Middle frontal gyrus (tissue), 1 donor: ENCODE results near the gene WRNIP1.
A peak's percentile ranks its signal among the peaks of the same experiment; 100 is the strongest.
"Not testable (repeated sequence)": the region's sequence is repeated elsewhere in the genome, so short reads cannot be mapped to it uniquely, and the experiment has no call there.

Experiments
- DNase-seq: peaks from one replicate; pipeline ENCODE4 v3.0.0-alpha.2; 2015; ENCODE audit warnings: low spot score; ENCODE audit errors: extremely low spot score

Gene WRNIP1

GRCh38 chr6:2782825-2783187, 17.6 kb downstream of the WRNIP1 start:
- no peak for DNase-seq

DNA sequence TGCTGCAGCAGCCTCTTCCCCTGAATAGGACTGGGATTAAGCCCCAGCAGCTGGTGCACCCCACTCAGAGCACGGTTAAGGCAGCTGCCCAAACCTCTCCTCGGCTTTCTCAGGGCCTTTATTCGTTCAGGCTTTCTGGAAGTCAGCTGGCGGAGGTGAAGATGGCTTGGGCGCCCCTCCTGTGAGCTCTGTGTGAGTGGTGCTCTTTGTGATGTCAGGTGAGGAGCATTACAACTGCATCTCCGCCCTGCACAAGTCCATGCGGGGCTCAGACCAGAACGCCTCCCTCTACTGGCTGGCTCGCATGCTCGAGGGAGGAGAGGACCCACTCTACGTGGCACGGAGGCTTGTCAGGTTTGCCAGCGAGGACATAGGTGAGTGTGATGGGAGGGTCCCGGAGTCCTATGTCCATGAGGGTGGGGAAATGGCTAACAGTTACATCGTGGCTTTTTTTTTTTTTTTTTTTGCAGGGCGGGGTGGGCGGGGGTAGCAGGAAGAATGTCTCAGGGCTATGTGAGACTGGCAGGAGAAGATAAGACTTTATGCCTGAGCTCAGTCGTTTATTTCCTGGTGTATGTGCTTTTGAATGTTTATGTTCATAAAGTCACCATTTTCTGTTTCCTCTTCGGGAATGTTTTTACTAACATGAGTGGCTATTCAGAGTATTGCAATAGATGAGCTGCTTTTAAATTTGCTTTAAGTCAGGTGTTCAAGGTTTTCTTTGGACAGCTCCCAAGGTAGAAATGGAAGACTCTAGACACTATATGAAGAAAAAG, 18.2 kb downstream of the WRNIP1 start:
- DNase-seq, result no peak

GRCh38 chr6:2784061-2784460, 18.9 kb downstream of the WRNIP1 start:
- no peak for DNase-seq

- no peak for DNase-seq
Measured at GRCh38 chr6:2784930-2785329, 19.7 kb downstream of the WRNIP1 start.

GRCh38 chr6:2786269-2786668, 21.1 kb downstream of the WRNIP1 start:
- no peak for DNase-seq

DNA sequence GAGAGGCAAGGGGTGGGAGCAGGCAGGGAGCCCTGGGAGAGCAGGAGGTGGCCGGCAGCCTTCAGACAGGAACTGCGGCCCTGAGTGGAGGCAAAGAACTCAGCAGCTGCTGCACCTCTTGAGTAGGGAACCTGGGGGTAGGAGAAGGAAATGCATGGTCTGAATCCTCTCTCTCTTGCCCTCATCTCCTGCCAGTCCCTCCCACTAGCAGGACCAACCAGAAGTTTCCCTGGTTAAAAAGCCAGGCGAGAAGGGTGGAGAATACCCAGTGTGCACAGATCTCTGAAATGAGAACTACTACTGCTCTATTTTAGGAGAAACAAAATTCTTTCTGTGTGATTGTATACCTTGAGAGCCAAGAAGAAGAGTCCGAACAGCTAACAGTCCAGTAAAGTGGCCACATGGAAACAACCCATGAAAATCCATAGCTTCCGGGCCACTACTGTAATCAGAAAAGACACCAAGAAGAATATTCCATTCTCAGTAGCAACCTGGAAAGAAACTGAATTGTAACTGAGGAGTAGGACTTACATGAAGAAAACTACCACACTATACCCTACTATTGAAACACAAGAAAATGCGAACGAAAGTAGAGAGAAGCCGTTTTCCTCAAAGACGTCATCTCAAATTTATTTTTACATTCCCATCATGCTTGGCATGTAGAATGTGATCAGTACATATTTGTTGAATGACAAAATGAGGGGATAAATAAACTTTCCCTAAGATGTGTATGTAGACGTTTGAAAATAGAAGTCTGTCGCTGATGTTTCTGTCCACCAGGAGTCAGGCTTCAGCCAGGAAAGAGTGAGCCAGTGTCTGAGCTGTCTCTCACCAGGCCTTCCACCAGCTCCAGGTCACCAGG, 25.6 kb downstream of the WRNIP1 start:
- no peak for DNase-seq

DNA sequence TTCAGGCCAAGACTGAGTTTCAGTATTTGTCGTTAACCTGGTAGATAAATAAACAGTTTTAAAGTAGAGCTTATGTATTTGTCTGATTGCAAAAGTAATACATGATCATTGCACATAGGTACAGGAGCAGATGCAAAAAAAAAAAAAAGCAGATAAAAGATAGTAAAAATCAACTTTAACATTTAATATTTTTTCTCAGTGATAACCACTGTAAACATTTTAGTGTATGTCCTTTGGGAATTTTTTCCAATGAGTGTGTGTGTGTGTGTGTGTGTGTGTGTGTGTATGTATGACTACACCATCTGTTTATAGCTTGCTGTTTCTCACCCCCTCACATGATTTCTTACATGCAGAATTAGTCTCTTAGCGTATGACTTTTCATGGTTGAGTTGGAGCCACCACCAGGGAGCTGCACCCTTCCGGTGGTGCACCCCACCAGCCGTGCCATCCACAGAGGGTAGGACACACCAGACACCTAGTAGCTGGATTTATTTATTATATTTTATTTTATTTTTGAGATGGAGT, 26.3 kb downstream of the WRNIP1 start:
- no peak for DNase-seq

DNA sequence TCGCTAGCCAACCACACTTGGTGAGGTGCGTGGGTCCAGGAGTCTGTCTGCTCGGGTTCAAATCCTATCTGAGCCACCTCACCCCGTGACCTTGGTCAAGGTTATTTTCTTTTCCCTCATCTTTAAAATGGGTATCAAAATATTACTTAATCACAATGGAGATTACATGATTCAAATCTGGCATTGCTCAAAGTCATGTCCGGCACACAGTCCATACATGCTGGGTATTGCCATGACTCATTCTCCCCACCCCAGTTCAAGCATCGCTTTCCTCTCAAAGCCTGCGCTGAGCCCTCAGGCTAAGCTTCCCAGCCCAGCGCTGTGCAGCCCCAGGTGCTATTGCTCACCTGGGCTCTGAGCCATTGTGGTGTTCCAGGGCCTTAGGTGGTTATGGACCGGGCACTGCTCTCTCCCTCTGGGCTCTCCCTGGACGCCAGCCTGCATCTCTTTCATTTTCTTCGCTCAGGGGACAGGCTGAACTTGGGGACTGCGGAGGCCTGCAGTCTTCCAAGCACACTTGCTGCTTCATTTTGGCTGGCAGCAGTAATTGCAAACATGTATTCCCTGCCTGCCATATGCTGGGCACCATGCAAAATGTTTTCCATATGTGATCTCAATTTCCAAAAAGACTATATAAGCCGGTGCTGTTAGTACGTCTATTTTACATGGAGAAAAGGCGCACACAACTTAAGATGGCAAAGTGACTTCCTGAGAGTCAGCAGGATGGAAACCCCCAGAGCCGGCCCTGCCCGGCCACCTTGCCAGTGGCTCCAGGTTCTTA, 27.3 kb downstream of the WRNIP1 start:
- no peak for DNase-seq

DNA sequence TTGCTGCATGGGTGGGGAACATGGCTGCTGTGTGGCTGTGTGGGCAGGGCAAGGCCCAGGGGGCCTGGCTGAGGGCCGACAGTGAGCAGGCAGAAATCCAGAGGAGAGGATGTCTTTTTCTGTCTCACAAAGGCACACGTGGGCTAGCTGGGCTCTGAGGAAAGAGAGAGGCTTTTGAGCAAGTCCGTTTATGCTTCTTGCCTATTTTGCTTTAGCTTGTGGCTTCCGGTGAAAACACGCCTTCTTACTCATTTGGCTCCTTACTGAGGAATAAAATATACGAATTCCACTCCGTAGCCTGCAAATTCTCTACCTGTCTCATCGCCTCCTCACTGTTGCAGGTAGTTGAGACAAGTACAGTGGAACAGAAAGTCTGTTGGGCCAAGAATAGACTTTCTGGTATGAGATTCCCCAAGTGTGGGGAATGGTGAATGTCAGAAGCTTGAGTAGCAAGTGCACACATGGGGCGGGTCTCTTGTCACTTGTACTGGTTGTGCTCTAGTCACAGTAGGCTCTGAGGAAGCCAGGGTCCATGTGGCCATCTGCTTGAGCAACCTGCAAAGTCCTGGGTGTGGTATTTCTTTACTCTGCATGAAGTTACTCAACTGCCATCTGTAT, 28.4 kb downstream of the WRNIP1 start:
- peak; percentile 22 for DNase-seq

DNA sequence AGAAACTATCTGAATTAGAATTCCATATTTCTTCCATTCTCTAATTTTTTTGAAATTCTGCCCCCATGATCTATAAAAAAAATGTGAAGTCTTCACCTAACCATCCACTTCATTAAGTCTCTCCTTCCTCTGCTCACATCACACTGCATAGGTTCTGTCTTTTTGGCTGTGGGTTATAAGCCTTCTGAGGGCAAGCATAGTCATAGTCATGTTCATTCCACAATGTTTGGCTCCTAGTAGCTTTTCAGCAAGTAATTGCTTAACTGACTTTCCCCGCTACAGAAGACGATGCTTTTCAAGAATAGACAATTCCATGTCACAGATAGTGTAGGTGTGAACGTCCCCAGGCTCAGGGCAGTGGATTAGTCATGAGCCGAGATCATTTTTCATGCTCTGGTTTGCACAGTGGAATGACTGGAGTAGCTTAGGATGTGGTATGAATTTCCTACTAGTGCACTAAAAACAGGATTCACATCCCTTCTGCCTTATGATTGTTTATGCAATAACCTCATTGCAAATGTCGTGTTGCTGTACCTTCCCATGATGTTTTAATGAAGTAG, 29.1 kb downstream of the WRNIP1 start:
- DNase-seq, result no peak

- DNase-seq, result no peak
Measured at GRCh38 chr6:2795162-2795561, 30.0 kb downstream of the WRNIP1 start.

GRCh38 chr6:2795956-2796355, 30.8 kb downstream of the WRNIP1 start:
- DNase-seq, result no peak

- DNase-seq, result no peak
Measured at GRCh38 chr6:2796861-2797260, 31.7 kb downstream of the WRNIP1 start.

DNA sequence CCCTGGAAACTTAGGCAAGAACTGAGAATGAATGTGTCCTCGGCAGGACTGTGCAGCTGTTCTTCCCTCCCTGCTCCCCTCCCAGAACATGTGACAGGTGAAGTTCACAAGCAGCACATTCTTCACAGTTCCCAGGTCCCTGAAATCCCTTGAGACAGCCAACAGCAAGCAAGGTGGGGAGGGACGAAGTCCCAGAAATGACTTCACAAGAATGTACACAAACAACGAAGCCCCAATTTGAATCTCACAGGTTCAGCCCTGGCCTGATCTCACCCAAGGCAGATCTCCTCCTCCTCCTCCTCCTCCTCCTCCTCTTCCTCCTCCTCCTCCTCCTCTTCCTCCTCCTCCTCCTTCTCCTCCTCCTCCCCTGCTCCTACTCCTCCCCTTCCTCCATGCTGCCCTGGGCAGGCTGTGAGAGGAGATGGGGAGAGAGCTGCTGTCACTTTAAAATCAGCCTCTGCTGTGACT, 32.4 kb downstream of the WRNIP1 start:
- DNase-seq, result no peak

GRCh38 chr6:2798586-2799134, 33.5 kb downstream of the WRNIP1 start:
- DNase-seq, result no peak

DNA sequence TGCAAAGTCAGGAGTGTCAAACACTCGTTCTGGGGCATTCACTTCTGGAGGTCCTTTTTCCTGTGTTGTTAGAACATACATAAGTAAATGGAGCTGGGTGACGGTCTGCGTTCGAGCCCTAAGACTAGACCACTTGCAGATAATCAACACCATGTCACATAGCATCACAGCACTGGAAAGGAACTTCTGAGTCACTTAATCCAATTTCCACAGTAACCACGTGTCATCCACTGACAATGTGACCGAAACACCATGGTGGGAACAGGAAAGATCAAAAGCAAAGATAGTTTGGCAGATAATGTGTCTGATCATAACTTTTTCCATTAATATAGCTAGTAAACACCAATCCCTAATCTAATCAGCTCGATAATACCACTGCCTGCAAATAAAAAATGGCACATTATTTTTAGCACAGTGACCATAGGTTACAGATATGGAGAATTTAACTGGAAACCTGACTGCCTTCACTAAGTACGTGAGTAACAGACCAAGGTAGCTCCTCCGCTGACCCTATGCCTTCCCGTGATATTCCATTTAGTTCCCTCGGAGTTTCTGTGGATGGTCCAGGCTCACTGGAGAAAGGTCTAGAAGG, 34.8 kb downstream of the WRNIP1 start:
- no peak for DNase-seq

DNA sequence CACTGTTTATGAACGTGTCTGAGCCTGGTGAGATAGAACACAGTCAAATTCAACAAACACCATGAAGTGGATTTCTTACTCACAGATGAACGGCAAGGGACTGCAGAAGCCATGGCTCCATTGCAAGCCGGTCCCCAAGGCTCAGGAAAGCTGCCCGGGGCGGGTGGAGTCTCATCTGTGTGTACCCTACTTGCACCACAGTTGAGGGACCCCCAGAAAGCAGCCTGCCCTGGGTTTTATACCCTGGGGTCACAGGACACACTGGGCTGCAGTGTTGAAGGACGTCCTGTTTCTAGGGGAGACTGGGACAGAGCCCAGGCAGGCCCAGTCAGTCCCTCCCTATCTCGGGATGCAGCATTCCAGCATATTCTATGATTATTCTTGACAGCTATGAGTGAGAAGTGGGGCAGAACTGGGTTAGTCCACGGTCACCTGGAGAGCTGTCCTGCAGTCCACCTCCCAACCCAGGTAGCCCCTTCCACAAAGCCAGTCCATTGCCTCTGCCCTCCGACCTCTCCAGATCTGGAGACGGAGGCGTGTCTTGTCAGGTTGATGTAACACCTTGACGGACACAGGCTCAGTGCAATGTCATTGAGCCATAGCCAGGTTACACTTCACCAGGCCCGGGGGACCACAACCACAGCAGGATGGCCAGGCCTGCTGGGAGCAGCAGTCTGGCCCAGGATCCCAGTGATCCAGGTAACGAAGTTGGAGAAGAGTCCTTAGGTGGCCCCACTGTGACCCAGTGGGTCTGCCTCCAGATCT, 35.5 kb downstream of the WRNIP1 start:
- no peak for DNase-seq

GRCh38 chr6:2801687-2802086, 36.5 kb downstream of the WRNIP1 start:
- not testable (repeated sequence) for DNase-seq

GRCh38 chr6:2802521-2803060, 37.4 kb downstream of the WRNIP1 start:
- DNase-seq, result no peak
